HG03439 (cell line): ENCODE measurements around the gene TGFBR2.

Experiments
- ATAC-seq: cut with Tn5 transposase; IDR thresholded peaks from one replicate; pipeline ENCODE4 v1.9.1; 2021; ENCODE audit warnings: mild to moderate bottlenecking, moderate library complexity; ENCODE audit not compliant: unreplicated experiment

The TGFBR2 gene

GRCh38 chr3:30688776-30689641 is 82.6 kb downstream of the TGFBR2 start:
- ATAC-seq = no peak

GRCh38 chr3:30690199-30690598 is 83.8 kb downstream of the TGFBR2 start:
- no peak for ATAC-seq

GRCh38 chr3:30691249-30691880 is 85.0 kb downstream of the TGFBR2 start:
- ATAC-seq = no peak

- no peak for ATAC-seq
These were observed 85.5 kb downstream of the TGFBR2 start for GRCh38 chr3:30691944-30692343.

GRCh38 chr3:30692498-30693130 is 86.2 kb downstream of the TGFBR2 start:
- no peak for ATAC-seq

- ATAC-seq = peak; percentile 93
These were observed 87.2 kb downstream of the TGFBR2 start for GRCh38 chr3:30693470-30694120.

- ATAC-seq = no peak
These were observed 87.7 kb downstream of the TGFBR2 start for GRCh38 chr3:30694148-30694547.

- no peak for ATAC-seq
These were observed 88.3 kb downstream of the TGFBR2 start for GRCh38 chr3:30694668-30695067.

- ATAC-seq = no peak
These were observed 89.1 kb downstream of the TGFBR2 start for GRCh38 chr3:30695302-30696061.

- ATAC-seq = no peak
These were observed 90.0 kb downstream of the TGFBR2 start for GRCh38 chr3:30696403-30696819.

GRCh38 chr3:30696896-30697295 is 90.5 kb downstream of the TGFBR2 start:
- no peak for ATAC-seq

- ATAC-seq = no peak
These were observed 92.1 kb downstream of the TGFBR2 start for GRCh38 chr3:30698549-30698948.

GRCh38 chr3:30699927-30700326 is 93.5 kb downstream of the TGFBR2 start:
- no peak for ATAC-seq

GRCh38 chr3:30700702-30701321 is 94.4 kb downstream of the TGFBR2 start:
- ATAC-seq = no peak

GRCh38 chr3:30702038-30702827 is 95.8 kb downstream of the TGFBR2 start:
- ATAC-seq = no peak

- ATAC-seq = no peak
These were observed 96.5 kb downstream of the TGFBR2 start for GRCh38 chr3:30702828-30703397.

- ATAC-seq = no peak
These were observed 98.8 kb downstream of the TGFBR2 start for GRCh38 chr3:30704931-30705890.

- ATAC-seq = no peak
These were observed 101.4 kb downstream of the TGFBR2 start for GRCh38 chr3:30707825-30708224.
